DOHH2 (cell line): ENCODE data around the gene CXorf38.

Experiments
- CTCF ChIP-seq: fragments of 200-600 bp; sonication (generic); IDR thresholded peaks from one replicate; pipeline ENCODE4 v1.5.1; 2014; ENCODE audit warnings: antibody characterized with exemption, mild to moderate bottlenecking, low read depth, low read length; ENCODE audit not compliant: poor library complexity, severe bottlenecking
- EZH2phosphoT487 ChIP-seq: fragments of 200-600 bp; sonication (generic); IDR thresholded peaks from 2 replicates; pipeline ENCODE4 v1.6.1; 2017; ENCODE audit warnings: borderline replicate concordance, mild to moderate bottlenecking, antibody characterized with exemption, low read length, moderate library complexity, mixed read lengths

DNA sequence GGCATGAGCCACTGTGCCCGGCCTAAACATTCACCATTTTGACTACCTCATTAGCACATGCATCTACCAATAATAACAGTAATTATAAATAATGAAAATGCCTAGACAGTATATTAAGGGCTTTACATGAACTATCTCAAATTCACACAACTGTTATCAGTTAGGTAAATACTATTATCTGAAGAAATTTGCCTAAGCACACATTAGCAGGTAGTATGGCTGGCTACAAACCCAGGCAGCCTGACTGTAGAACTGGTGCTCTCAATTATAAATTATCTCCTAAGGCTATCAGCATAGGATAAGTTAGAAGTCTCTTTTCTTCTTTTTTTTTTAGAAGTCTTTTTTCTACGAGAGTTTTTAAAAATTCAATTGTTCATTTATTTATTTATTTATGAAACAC, 14.1 kb upstream of the CXorf38 start:
- TF ChIP-seq CTCF (no peak), EZH2phosphoT487 (no peak)
